Left lobe of liver (tissue), 2 donors: Measurements from ENCODE around the gene DDIT4. TPM values are rescaled to one million over a fixed set of nuclear protein-coding genes. Genes with fewer than 3 reads are reported as not detected.
A peak's percentile ranks its signal among the peaks of the same experiment; 100 is the strongest.
"Not testable (repeated sequence)": the region's sequence is repeated elsewhere in the genome, so short reads cannot be mapped to it uniquely, and the experiment has no call there.

Source experiments
- ATAC-seq: fragments of 200-7000 bp; cut with Tn5 transposase; one replicate; pipeline ENCODE4 v1.9.1; 2020; ENCODE audit warnings: mild to moderate bottlenecking, moderate library complexity
- DNase-seq: peaks from one replicate; pipeline ENCODE4 v3.0.0-alpha.2; 2020; ENCODE audit warnings: low spot score
- total RNA-seq: library from RNA; stranded (reverse); gene quantifications from one replicate; pipeline ENCODE4 v1.2.1, GENCODE V29; 2021
- donor health status: DM: no; HTN: no; CAD: no; lungs with moderate emphysema.
- donor health status: DM: no; HTN: yes; CAD: no.

Gene DDIT4
- total RNA-seq, 1 donor from 2014 or later: 162 TPM

DNA sequence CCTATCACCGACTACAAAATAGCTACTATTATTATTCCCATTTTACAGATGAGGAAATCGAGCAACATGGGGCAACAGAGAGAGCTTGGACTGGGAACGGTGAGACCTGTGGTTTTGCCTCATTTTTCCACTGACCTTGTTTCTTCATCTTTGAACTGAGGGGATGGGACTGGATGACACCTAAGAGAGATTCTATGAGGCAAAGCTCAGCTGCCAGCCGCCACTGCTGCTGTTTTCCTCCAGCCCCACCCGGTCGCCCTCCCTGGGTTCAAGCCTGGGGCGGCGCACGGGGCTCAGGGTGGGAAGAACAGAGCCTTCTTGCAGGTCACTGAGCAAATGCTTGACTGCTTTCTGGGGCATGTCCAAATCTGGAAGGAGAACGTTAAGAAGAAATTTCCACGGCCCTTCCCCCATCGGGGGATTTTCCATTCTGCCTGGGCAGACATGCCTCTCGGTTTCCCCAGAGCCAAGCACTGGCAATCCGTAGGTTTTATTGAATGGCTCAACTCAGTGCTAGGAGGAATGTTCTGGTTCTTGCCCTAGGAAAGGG is 12.3 kb downstream of the DDIT4 start:
- ATAC-seq (no peak), DNase-seq (no peak)

DNA sequence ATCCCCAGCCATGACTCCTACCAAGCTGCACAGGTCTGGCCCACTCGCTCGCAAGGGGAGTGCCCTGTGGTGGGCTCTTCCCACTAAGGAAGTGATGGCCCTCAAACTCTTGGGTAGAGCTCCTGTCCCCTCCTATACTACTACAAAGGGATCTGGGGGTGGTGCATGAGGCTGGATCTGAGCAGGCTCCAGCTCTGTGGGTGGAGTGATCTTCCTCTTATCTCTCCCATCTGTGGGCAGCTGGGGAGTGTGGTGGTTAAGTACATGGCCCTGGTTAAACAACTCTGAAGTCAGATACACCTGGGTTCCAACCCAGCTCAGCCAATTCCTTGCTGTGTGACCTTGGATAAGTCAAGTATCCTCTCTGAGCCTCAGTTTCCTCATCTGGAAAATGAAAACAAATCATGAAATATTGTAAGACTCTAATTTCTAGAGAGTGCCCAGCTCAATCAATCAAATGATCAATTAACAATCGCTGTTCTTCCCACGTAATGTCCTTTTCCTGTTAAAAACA is 17.4 kb downstream of the DDIT4 start:
- DNase-seq (no peak), ATAC-seq (no peak)

DNA sequence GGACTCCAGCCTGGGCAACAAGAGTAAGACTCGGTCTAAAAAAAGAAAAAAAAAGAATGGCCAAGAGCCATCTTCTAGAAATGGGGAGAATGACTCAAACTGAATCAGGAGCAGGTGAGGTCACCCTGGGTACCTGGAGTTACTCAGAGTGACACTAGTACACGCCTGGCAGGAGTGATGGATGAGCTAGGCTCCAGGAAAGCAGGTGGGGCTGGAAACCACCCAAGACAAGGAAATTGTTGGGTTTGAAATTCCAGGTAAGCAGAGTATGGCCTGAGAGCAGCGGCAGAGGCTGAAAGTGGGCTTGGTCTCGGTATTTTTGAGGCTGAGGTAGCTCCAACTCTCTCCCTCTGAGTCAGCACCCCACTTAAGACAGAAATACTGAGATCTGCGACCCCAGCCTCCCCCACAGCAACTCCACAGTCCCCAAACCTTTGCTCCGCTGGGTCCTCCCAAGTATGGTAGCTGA is 18.5 kb downstream of the DDIT4 start:
- ATAC-seq (no peak), DNase-seq (no peak)

DNA sequence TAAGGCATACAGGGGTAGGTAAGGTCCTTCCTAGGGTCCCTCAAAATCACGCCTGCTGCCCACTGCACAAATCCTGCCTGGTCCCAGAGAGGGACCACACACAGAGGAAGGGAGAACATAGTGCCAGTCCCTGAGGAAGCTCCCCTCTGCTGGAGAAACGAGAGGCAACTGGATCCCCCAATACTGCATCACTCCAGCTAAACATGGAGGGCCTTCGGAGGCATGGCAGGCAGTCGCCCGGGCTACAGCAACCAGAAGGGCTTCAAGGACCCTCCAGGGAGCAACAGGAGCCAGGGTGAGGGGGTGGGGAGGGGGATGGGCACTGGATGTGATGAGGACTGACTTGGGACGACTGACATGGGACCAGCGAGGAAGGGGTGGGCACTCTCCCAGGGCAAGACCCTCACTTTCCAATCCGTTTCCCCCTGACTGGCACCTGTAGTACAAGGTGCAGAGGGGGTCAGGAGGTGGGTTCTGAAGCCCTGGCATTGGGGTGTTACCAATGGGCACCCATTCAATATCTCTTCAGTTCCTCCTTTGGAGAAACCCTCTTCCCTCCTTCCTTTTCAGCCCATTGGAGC is 21.7 kb downstream of the DDIT4 start:
- ATAC-seq: no peak
- DNase-seq: no peak

DNA sequence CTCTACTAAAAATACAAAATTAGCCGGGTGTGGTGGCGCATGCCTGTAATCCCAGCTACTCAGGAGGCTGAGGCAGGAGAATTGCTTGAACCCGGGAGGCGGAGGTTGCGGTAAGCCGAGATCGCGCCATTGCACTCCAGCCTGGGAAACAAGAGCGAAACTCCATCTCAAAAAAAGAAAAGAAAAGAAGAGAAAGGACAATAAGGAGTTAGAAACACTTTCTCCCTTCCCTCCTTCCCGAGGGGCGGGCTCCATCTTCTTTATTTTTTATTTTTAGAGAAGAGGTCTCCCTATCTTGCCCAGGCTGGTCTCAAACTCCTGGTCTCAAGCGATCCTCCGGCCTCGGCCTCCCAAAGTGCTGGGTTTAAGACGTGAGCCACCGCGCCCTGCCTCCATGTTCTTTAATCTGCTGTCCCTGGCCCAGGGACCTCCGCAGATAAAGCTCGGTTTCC is 23.1 kb downstream of the DDIT4 start:
- not testable (repeated sequence) for ATAC-seq

DNA sequence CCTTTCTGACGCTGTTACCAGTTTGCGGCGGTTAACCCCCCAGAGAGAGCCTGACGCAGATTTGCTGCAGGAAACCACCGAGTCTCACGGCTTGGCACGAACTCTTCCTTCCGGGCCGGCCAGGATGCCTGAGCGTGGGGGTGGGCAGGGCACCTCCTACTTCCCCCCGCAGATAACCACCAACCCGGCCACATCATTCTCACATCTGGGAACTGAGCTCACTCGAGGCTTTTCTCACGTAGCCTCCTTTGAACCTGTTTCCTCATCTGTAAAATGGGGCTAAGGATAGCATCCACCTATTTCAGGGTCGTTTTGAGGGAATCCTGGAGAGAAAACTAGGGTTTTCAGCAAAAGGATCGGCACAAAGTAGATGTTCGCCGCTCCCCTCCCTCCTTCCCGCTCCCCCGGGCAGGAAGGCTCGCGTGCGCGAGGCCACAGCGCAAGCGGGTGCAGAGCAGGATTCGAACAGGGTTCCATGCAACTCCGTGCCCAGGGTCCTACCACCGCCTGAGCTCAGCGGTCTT is 23.6 kb downstream of the DDIT4 start:
- peak; percentile 55 for ATAC-seq
- DNase-seq: peak; percentile 76

More for the DNA sequence above, 23.1 kb downstream of the DDIT4 start:
- not testable (repeated sequence) for DNase-seq

DNA sequence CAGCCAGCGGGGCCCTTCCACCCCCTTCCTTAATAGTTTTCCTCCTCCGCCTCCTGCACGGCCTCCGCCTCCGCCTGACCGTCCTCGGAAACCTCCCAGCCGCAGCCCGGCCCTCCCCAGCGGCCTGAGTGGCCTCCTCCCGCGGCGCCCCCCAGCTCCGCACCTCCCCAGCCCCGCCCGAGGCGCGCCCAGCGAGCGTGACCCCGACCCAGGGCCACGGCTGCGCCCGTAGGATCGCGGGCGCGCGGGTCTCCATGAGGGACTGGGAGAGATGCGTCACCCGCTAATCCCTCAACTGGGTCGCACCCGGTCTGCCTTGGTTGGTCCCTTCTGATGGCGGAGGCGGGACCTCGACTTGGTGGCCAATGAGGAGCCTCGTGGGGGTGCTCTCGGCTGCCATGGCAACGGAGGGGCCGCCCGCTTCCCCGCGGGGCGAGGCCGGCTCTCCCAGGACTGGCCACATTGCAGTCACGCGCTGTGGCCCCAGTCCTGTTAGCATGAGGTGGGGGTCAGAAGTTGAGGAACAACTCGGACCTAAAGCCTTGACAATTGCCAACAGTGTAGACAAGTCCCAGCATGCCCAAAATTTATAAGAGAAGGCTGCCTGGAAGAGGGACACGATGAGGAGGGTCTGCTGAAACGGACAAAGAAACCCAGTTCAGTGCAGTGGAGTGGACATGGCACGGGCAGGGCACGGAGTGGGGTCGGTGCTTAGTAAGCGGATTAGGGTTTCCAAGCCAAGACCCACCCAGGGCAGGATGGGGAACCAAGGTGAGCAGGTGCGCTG is 24.3 kb downstream of the DDIT4 start:
- peak; percentile 88 for DNase-seq
- ATAC-seq: peak; percentile 93

DNA sequence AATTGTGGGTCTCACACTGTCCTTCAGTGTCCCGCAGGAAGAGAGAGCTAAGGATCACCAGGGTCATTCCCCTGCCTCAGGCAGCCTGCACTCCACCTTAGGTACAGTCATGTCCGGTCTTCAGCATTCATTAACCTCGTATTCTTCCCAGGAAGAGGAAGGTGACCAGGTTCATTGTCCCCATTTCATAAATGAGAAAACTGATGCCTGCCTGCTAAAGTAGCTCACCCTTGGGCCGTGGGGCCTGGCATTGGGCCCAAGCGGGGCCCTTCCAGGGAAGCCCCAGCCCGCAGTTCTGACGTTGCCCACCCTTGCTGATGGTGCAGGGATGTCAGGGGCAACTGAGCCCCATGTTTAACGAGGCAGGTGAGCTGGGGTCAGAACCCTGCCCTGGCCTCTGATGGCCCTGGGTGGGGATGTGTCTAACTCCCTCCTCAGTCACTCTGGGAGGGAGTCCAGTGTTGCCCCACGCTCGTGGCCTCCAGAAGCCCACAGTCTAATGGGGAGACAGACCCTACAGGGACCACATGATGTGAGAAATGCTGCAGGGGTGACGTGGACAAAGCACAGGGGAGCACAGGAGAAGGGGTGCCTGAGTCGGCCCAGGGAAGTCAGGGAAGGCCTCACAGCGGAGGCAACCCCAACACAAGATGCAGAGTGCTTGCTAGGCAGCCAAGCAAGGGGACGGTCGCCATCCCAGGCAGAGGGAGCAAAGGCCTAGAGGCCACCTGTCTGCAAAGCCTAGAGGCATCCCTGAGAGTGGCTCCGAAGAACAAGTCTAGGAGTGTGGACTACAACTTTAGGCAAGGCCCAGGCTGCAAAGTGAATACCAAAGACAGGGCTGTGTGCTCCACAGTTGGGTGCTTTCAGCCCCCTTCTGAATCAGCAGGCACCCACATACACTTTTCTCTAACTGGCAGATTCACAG is 25.1 kb downstream of the DDIT4 start:
- DNase-seq (no peak), ATAC-seq (no peak)

DNA sequence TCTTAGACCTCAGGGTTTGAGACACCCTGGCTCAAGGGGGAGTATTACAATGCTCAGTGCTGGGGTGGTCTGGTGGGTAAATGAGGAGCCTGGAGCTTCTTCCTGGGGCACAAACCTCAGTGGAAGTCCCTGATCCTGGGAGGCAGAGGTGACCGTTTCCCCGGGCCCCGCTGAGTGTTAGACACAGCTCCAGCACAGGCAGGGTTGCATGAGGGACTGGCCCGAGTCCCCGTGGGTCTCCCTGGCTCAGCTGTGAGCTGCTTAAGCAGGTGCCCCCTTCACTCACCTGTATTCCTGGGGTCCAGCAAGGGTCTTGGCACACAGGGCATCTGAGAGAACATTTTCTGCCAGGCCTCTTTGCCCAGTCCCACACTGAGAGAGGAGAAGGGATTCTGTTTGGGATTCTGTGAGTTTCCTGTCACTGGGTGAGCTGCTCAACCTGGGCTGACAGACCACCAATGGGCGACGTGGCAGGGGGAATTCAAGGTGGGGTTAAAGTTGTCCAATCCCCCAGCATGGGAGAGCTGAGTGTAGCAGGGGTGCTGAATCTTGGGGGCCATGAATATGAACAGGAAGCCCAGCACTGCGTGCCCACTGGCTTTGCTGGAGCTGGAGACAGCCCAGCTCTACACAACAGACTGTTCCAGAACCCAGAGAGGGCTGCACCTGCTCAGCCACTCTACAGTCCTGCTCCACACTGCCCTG is 29.9 kb downstream of the DDIT4 start:
- DNase-seq (no peak), ATAC-seq (no peak)

DNA sequence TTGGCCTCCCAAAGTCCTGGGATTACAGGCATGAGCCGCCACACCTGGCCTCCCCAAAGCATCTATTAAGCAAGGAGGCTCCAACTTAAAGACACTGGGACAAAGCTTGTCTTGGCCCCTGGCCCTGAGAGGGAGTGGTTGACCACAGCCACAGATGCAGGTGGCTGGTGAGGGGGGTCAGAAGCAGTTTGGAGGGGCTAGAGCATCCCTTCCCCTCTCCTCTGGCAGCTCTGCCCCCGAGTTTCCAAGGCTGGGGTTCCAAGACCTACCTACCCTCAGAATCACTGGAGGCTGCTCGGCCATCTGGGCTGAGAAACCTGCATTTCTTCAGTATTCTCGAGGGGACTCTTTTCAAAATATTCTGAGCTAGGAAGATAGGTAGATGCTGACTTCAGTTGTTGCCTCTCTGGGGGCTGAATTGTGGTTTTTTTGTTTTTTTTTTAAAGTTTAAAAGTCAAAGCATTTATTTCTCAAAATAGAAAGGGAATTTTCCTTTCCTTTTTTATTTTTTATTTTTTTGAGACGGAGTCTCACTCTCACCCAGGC is 32.6 kb downstream of the DDIT4 start:
- ATAC-seq (no peak), DNase-seq (no peak)

DNA sequence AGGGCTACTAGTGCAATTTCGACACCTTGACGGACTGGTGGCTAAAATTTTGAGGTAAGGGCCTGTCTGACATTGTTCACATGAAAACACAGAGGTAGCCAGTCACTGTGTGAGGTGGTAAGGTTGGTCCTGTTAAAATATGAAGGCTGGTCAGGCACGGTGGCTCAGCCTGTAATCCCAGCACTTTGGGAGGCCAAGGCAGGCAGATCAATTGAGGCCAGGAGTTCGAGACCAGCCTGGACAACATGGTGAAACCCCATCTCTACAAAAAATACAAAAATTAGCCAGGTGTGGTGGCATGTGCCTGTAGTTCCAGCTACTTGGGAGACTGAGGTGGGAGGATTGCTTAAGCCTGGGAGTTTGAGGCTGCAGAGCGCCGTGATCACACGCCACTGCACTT is 34.0 kb downstream of the DDIT4 start:
- not testable (repeated sequence) for DNase-seq, ATAC-seq

DNA sequence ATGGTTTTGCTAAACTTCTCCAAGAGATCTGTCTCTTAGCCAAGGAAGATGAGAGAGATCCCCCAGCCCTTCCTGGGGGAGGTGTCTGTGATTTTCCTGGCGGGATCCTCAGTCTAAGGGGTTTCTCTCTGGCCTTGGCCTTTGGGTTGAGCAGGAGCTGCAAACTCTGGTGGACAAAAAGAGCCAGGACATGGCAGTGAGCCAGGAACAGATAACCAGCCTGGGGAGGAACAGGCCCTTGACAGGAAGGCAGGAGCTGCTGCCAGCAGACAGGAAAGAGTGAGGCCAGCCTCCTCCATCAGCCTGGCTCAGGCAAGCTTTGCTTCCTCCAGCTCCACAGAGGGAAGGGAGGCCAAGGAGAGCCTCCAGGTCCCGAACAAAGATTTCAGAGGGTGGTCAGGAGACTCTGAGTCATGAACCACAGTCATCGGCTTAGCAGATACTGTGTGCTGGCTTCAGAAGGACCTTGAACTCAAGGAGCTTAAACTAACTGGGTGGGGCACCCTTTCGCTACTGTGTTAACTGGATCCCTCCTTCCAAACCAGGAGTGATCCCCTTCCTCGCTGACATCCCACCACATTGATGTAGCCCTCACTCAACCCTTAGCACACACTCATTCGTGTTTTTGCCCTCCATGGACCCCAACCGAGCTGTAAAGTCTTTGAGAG is 34.7 kb downstream of the DDIT4 start:
- peak; percentile 45 for ATAC-seq
- DNase-seq: peak; percentile 74

DNA sequence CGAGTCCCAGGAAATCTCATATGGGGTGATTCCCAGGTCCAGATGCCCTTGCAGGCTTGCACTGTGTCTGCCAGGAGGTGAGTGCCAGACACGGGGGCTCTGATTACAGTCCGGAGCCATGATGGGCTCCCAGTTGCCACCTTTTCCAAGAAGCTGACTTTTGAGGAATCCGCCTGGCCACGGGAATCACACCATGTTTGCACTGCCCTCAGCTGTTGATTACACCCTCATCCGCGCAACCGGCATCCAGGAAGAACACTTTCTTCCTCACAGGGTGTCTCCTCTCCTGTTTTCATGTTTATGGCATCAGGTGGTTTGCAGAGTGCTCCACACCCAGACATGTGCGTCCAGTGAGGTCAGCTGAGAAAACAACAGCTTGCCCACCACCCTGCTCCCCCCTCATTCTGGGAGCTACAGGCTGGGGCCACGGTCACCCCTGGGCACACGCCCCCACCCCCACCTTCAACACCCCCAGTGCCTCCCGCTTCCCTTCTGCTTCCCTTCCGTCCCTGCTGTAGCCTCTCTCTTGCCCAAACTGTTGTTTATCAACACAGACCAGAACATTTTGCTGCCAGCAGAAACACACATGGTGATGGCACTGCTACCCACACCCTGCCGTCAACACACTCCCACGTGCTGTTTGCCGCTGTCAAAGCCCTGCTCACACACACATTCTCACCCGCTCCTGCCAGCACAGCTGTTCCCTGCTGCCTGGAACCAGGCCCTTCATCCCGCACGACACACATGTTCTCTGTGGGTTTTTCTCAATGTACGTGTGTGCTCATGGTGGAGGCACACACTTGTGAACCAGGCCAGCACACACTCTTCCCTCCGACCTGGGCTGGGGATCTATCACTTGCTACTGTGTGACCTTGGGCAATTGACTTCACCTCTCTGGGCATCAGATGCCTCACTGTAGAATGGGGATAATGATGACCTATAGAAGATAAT is 35.8 kb downstream of the DDIT4 start:
- DNase-seq (peak; percentile 73), ATAC-seq (peak; percentile 75)

DNA sequence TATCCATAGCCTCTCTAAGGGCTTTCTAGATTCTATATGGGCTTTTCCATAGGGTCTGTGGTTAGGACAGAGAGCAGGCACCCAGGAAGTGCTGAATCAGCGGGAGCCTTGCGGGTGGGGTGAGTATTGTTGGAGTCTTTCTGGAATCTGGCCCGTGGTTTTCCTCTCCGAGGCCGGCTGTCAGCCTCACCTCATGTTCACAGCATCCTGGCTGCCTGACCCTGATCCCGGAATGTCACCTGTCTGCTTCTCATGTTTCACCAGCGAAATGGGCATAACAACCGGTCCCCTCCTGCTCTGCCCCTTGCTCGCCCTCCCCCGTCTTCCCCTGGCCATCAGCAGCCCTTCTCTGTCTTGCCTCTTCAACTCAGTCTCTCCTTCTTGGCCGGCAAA is 36.5 kb downstream of the DDIT4 start:
- ATAC-seq (no peak), DNase-seq (no peak)

DNA sequence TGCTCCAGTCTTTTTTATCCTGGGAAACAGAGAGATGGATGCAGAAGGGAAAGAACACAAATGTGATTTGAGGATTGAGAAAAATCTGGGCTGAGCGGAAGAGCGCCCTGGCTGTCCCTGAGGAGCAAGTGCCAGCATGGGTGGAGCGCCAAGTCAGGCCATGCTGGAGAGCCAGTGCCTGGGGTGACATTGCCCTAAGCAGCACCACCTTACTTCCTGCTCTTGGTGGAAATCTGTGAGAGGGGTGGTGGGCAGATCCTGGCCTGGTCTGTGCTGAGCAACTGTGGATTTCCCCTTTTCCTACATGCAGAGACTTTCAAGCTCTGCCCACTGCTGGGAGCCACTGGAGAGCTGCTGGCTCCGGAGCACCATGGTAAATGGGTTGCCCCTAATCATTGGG is 36.9 kb downstream of the DDIT4 start:
- DNase-seq: no peak
- ATAC-seq: peak; percentile 75

DNA sequence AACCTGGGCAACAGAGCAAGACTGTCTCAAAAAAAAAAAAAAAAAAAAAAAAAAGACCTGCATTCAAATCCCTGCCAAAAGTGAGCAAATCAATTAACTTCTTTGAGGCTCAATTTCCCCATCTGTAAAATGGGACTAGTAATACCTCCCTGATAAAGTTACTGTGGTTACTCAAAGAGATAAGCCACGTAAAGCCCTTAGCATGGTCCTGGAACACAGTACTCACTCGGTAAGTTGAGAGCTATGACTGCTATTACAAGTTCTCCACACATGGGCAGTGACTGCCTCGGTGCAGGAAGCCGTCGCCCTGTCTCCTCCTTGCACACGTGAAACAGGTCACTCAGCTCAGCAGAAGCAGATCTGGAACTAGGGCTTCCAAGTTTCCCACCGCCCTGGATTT is 37.9 kb downstream of the DDIT4 start:
- ATAC-seq (no peak), DNase-seq (no peak)

DNA sequence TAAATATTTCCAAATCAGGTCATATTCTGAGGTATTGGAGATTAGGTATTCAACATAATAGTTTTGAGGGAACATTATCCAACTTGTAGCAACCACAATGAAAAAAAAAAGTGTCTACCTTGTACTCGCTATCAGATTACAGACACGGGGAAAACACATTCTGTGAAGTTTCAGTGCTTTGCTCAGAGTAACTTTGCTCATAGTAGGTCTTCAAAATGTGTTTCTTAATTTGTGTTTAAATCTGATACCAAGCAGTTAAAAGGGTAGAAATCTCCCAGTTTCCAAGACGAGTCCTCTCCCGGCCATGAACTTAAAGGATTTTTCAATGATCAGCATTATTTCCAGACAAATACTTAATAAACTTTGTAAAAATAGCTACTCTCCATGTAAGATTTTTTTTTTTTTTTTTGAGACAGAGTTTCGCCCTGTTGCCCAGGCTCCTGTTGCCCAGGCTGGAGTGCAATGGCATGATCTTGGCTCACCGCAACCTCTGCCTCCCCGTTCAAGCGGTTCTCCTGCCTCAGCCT is 39.2 kb downstream of the DDIT4 start:
- no peak for ATAC-seq
- DNase-seq: no peak

DNA sequence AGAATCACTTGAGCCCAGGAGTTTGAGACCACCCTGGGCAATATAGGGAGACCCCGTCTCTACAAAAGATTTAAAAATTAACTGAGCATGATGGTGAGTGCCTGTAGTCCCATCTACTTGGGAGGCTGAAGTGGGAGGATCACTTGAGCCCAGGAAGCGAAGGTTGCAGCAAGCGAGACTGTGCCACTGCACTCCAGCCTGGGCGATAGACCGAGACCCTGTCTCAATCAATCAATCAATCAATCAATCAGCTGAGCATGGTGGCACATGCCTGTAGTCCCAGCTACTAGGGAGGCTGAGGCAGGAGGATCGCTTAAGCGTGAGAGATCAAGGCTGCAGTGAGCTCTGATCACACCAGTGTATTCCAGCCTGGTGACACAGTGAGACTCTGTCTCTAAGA is 40.5 kb downstream of the DDIT4 start:
- ATAC-seq (no peak), DNase-seq (no peak)
